Kidney (tissue), 14 donors: Measurements from ENCODE around the gene CFAP91. TPM values are rescaled to one million over a fixed set of nuclear protein-coding genes. Genes with fewer than 3 reads are reported as not detected.

Experiments used
- DNase-seq, 5 donors: peaks; one replicate each; pipeline ENCODE4 v3.0.0-alpha.2; 2013 to 2020
- FAIRE-seq: peaks from 2 replicates; lab custom pipeline; 2012; peaks lifted over from hg19 to GRCh38; lab: Jason Lieb, UNC
- H3K27ac ChIP-seq, 2 donors: one replicate each; pipeline ENCODE4 v1.7.0; 2013; ENCODE audit warnings: low read depth in 2 of 2, low read length in 2 of 2, inconsistent platforms in 1 of 2
- H3K27me3 ChIP-seq: one replicate; pipeline ENCODE4 v1.7.1; 2013; ENCODE audit warnings: low read length, inconsistent platforms; ENCODE audit not compliant: control insufficient read depth, insufficient read depth
- H3K36me3 ChIP-seq, 3 donors: one replicate each; pipeline versions ENCODE4 v1.7.0 to v1.7.1; 2013; ENCODE audit warnings: low read length in 3 of 3, control low read depth in 1 of 3, inconsistent platforms in 1 of 3; ENCODE audit not compliant: insufficient read depth in 3 of 3, control insufficient read depth in 2 of 3
- H3K4me1 ChIP-seq, 3 donors: one replicate each; pipeline versions ENCODE4 v1.7.0 to v1.7.1; 2013; ENCODE audit warnings: low read length in 3 of 3, inconsistent platforms in 1 of 3, low read depth in 1 of 3; ENCODE audit not compliant: control insufficient read depth in 2 of 3, insufficient read depth in 2 of 3
- H3K4me3 ChIP-seq, 3 donors: one replicate each; pipeline versions ENCODE4 v1.7.0 to v1.8.1; 2013; ENCODE audit warnings: low read length in 3 of 3, control low read depth in 1 of 3, inconsistent platforms in 1 of 3
- H3K9ac ChIP-seq, 3 donors: one replicate each; pipeline versions ENCODE4 v1.7.0 to v1.7.1; 2013; ENCODE audit warnings: low read length in 3 of 3, control low read depth in 1 of 3, inconsistent platforms in 1 of 3
- H3K9me3 ChIP-seq, 3 donors: one replicate each; pipeline versions ENCODE4 v1.7.0 to v1.7.1; 2013; ENCODE audit warnings: low read length in 3 of 3, control low read depth in 1 of 3, inconsistent platforms in 1 of 3; ENCODE audit not compliant: control insufficient read depth in 2 of 3, insufficient read depth in 1 of 3
- CTCF ChIP-seq: IDR thresholded peaks from 3 replicates; pipeline ENCODE4 v1.5.1; 2012; ENCODE audit warnings: mild to moderate bottlenecking, moderate library complexity, borderline replicate concordance; ENCODE audit not compliant: insufficient read depth; ENCODE audit errors: extremely low read depth
- intact Hi-C: fragments of 100-400 bp; cut with DNase I; formaldehyde crosslinking; loops from one replicate; pipeline ENCODE4 v1.11.1; 2022
- polyA plus RNA-seq: library from polyadenylated mRNA; stranded (reverse); fragments of 350-450 nt; fragmentation: Illumina TruSeq; extraction: RNeasy Lipid Tissue Mini Kit (QIAGEN cat#74804); gene quantifications from one replicate; pipeline ENCODE4 v1.2.3, GENCODE V29; 2014; ENCODE audit warnings: low read depth, low replicate concordance; ENCODE audit not compliant: insufficient read depth
- total RNA-seq: library from RNA; stranded (reverse); fragmentation: NEBNext Ultra II Directional; extraction: Animal tissue kit (Norgen Biotek cat#: 25700); gene quantifications from one replicate; pipeline ENCODE4 v1.2.1, GENCODE V29; 2021
- donor health status: control.
- donor health status: control.
- donor health status: control.
- donor health status: control.
- donor health status: control.
- donor health status: DM: yes; HTN: yes; CAD: no.
- donor health status: Normal renal cell carcinoma (clear cell type).

The CFAP91 gene
- total and polyA plus RNA-seq, 2 donors from 2014 or later, result 4.7 to 14.1 TPM

GRCh38 chr3:119660474-119661440, 42.1 kb upstream of the CFAP91 start, which contains the start of gene POPDC2:
Gene POPDC2 (minus strand): TSS chr3:119660589. CDS start chr3:119660423, 166 bp downstream.
- no peak for FAIRE-seq

GRCh38 chr3:119662604-119663373, 40.0 kb upstream of the CFAP91 start:
- intact Hi-C loops, result no loop called here
- Histone ChIP-seq H3K27ac (no peak overlapping the region), H3K9ac (no peak overlapping the region), H3K4me1 (peaks cover 0 to 4% (median 0%) of the 10 kb centered on the region in 3 donors), H3K27me3 (no peaks in the 10 kb centered on the region), H3K36me3 (peaks cover 0 to 2% (median 0%) of the 10 kb centered on the region in 3 donors), H3K4me3 (no peak overlapping the region), H3K9me3 (no peaks in the 10 kb centered on the region)
- no peak for FAIRE-seq
- peak in 3 of 5 donors; percentile 22 to 59 (median 57) for DNase-seq
- TF ChIP-seq CTCF, result no peak

More at GRCh38 chr3:119660474-119661440, 42.1 kb upstream of the CFAP91 start, which contains the start of gene POPDC2:
- intact Hi-C loops, result no loop called here
- H3K27me3 ChIP-seq, result no peaks in the 10 kb centered on the region
- no peaks in the 10 kb centered on the region for H3K9me3 ChIP-seq
- H3K36me3 ChIP-seq, result peaks cover 0 to 4% (median 0%) of the 10 kb centered on the region in 3 donors
- no peak within 1 kb of the TSS for H3K9ac ChIP-seq
- TF ChIP-seq CTCF, result no peak
- no peak within 1 kb of the TSS for H3K4me3 ChIP-seq
- no peak within 1 kb of the TSS for H3K27ac ChIP-seq
- DNase-seq, result no peak
- peaks cover 0 to 4% (median 0%) of the 10 kb centered on the region in 3 donors for H3K4me1 ChIP-seq

GRCh38 chr3:119663885-119664284, 38.9 kb upstream of the CFAP91 start:
- FAIRE-seq, result no peak
- Histone ChIP-seq H3K27ac (no peak overlapping the region), H3K36me3 (peaks cover 0 to 6% (median 0%) of the 10 kb centered on the region in 3 donors), H3K27me3 (no peaks in the 10 kb centered on the region), H3K9ac (no peak overlapping the region), H3K9me3 (no peaks in the 10 kb centered on the region), H3K4me1 (peaks cover 0 to 4% (median 0%) of the 10 kb centered on the region in 3 donors), H3K4me3 (no peak overlapping the region)
- no peak for DNase-seq
- intact Hi-C loops, result no loop called here
- TF ChIP-seq CTCF, result no peak
